NB4 (cell line): Measurements from ENCODE around the gene CNPY2.
"Not testable (repeated sequence)": the region's sequence is repeated elsewhere in the genome, so short reads cannot be mapped to it uniquely, and the experiment has no call there.

Source experiments
- DNase-seq: peaks from one replicate; pipeline ENCODE4 v3.0.0; 2010; ENCODE audit warnings: low read depth
- H3K4me3 ChIP-seq: one replicate; pipeline ENCODE4 v1.5.1; 2011; ENCODE audit warnings: mild to moderate bottlenecking, low read depth, low read length, moderate library complexity
- CTCF ChIP-seq: IDR thresholded peaks from one replicate; pipeline ENCODE4 v1.5.1; 2012; ENCODE audit warnings: low read depth, low read length
- MAX ChIP-seq: IDR thresholded peaks from 2 replicates; pipeline ENCODE4 v1.6.1; 2011; ENCODE audit warnings: low read depth, low read length
- MYC ChIP-seq: IDR thresholded peaks from 2 replicates; pipeline ENCODE4 v1.6.1; 2011; ENCODE audit warnings: low read depth, low read length
- POLR2A ChIP-seq: IDR thresholded peaks from 2 replicates; pipeline ENCODE4 v1.6.1; 2011; ENCODE audit warnings: mild to moderate bottlenecking; ENCODE audit not compliant: insufficient read length; ENCODE audit errors: extremely low read depth

CNPY2 gene

GRCh38 chr12:56339158-56339422 lies 23.3 kb upstream of the CNPY2 start:
- no peak for TF ChIP-seq MYC
- no peak for TF ChIP-seq CTCF
- no peak for TF ChIP-seq POLR2A
- TF ChIP-seq MAX = no peak
- DNase-seq = no peak
- no peak overlapping the region for H3K4me3 ChIP-seq

- DNase-seq = no peak
- no peak for TF ChIP-seq MYC
- TF ChIP-seq POLR2A = no peak
- H3K4me3 ChIP-seq = no peak within 1 kb of the TSS
Measured at GRCh38 chr12:56338308-56339157, 22.7 kb upstream of the CNPY2 start, which contains the start of gene IL23A. IL23A (plus strand) TSS chr12:56338884; CDS start chr12:56339045, 161 bp downstream.

- no peak overlapping the region for H3K4me3 ChIP-seq
- TF ChIP-seq POLR2A (no peak), CTCF (no peak), MYC (no peak), MAX (no peak)
- peak; percentile 62 for DNase-seq
Measured at GRCh38 chr12:56337753-56338251, 22.0 kb upstream of the CNPY2 start.

GRCh38 chr12:56336361-56337167 lies 20.8 kb upstream of the CNPY2 start:
- peak; percentile 70 for DNase-seq
- H3K4me3 ChIP-seq = no peak overlapping the region
- no peak for TF ChIP-seq CTCF
- TF ChIP-seq MYC = no peak
- TF ChIP-seq POLR2A = no peak
- no peak for TF ChIP-seq MAX

- not testable (repeated sequence) for DNase-seq, H3K4me3 ChIP-seq
Measured at GRCh38 chr12:56335527-56335926, 19.7 kb upstream of the CNPY2 start.

- no peak for DNase-seq
- TF ChIP-seq MYC = no peak; the same call in 1 of the 2 replicates
- no peak for TF ChIP-seq CTCF
- TF ChIP-seq POLR2A = no peak
- no peak for TF ChIP-seq MAX
- H3K4me3 ChIP-seq = peak overlapping the region; percentile 95
Measured at GRCh38 chr12:56334490-56334793, 18.7 kb upstream of the CNPY2 start.
